SK-N-SH treated with all-trans-retinoic acid at 6 μM for 48 hours (cell line): ENCODE results near the gene HSD11B2.

ENCODE experiments used
- ATAC-seq: fragments of 200-7000 bp; cut with Tn5 transposase; 3 replicates; pipeline ENCODE4 v1.9.1; 2020; ENCODE audit warnings: mild to moderate bottlenecking, moderate library complexity
- ARNTL ChIP-seq: fragments of 450-650 bp; formaldehyde crosslinking; IDR thresholded peaks from 2 replicates; pipeline ENCODE4 v1.5.0; 2020; ENCODE audit warnings: low read depth, mild to moderate bottlenecking, moderate library complexity, borderline replicate concordance
- BACH2 ChIP-seq: fragments of 250-450 bp; sonication (Bioruptor Pico); IDR thresholded peaks from 2 replicates; pipeline ENCODE4 v1.9.0; 2021; ENCODE audit warnings: mild to moderate bottlenecking, borderline replicate concordance
- CSDC2 ChIP-seq: fragments of 250-450 bp; sonication (Bioruptor Pico); IDR thresholded peaks from 2 replicates; pipeline ENCODE4 v1.5.0; 2020; ENCODE audit warnings: mild to moderate bottlenecking, moderate library complexity
- ESRRG ChIP-seq: fragments of 250-450 bp; sonication (Bioruptor Pico); IDR thresholded peaks from 2 replicates; pipeline ENCODE4 v1.6.1; 2021; ENCODE audit warnings: mild to moderate bottlenecking
- GLIS3 ChIP-seq: fragments of 250-450 bp; sonication (Bioruptor Pico); IDR thresholded peaks from 2 replicates; pipeline ENCODE4 v1.5.0; 2020; ENCODE audit warnings: mild to moderate bottlenecking, moderate library complexity
- ISL1 ChIP-seq: fragments of 250-450 bp; sonication (Bioruptor Pico); IDR thresholded peaks from 2 replicates; pipeline ENCODE4 v2.1.2; 2022; ENCODE audit warnings: mild to moderate bottlenecking, moderate library complexity
- OSR1 ChIP-seq: fragments of 250-450 bp; sonication (Bioruptor Pico); IDR thresholded peaks from 2 replicates; pipeline ENCODE4 v1.8.0; 2022; ENCODE audit warnings: moderate library complexity, mild to moderate bottlenecking, inconsistent platforms
- PPARA ChIP-seq: fragments of 250-450 bp; sonication (Bioruptor Pico); IDR thresholded peaks from 2 replicates; pipeline ENCODE4 v1.5.0; 2020; ENCODE audit warnings: mild to moderate bottlenecking, borderline replicate concordance
- RARB ChIP-seq: fragments of 250-450 bp; sonication (Bioruptor Pico); IDR thresholded peaks from 2 replicates; pipeline ENCODE4 v1.8.0; 2021; ENCODE audit warnings: mild to moderate bottlenecking, moderate library complexity
- SNAI2 ChIP-seq: fragments of 250-450 bp; sonication (Bioruptor Pico); IDR thresholded peaks from 2 replicates; pipeline ENCODE4 v1.5.0; 2020; ENCODE audit warnings: mild to moderate bottlenecking, moderate library complexity
- TCF4 ChIP-seq: fragments of 250-450 bp; sonication (Bioruptor Pico); IDR thresholded peaks from 2 replicates; pipeline ENCODE4 v1.8.0; 2021; ENCODE audit warnings: mild to moderate bottlenecking, moderate library complexity, borderline replicate concordance
- TOX ChIP-seq: fragments of 250-450 bp; sonication (Bioruptor Pico); IDR thresholded peaks from 2 replicates; pipeline ENCODE4 v1.8.0; 2021; ENCODE audit warnings: mild to moderate bottlenecking, moderate library complexity, borderline replicate concordance
- ZC3H10 ChIP-seq: fragments of 250-450 bp; sonication (Bioruptor Pico); IDR thresholded peaks from 2 replicates; pipeline ENCODE4 v1.5.1; 2021; ENCODE audit warnings: mild to moderate bottlenecking, moderate library complexity
- ZFP3 ChIP-seq: fragments of 250-450 bp; sonication (Bioruptor Pico); IDR thresholded peaks from 2 replicates; pipeline ENCODE4 v1.5.0; 2020; ENCODE audit warnings: mild to moderate bottlenecking, moderate library complexity
- ZFP30 ChIP-seq: fragments of 450-650 bp; formaldehyde crosslinking; IDR thresholded peaks from 2 replicates; pipeline ENCODE4 v1.5.0; 2022; ENCODE audit warnings: mild to moderate bottlenecking, moderate library complexity
- ZNF565 ChIP-seq: fragments of 450-650 bp; formaldehyde crosslinking; conservative IDR thresholded peaks from 2 replicates; pipeline ENCODE4 v1.5.0; 2020; ENCODE audit warnings: low read depth, mild to moderate bottlenecking, moderate library complexity
- ZNF70 ChIP-seq: fragments of 450-650 bp; formaldehyde crosslinking; IDR thresholded peaks from 2 replicates; pipeline ENCODE4 v1.5.0; 2020; ENCODE audit warnings: mild to moderate bottlenecking, moderate library complexity
- TF ChIP-seq, protein P1 (sequence below): fragments of 250-450 bp; sonication (Bioruptor Pico); IDR thresholded peaks from 2 replicates; pipeline ENCODE4 v1.8.0; 2020; ENCODE audit warnings: mild to moderate bottlenecking, moderate library complexity, borderline replicate concordance
- TF ChIP-seq, protein P2 (sequence below): fragments of 250-450 bp; sonication (Bioruptor Pico); IDR thresholded peaks from 2 replicates; pipeline ENCODE4 v1.5.1; 2020; ENCODE audit warnings: low read depth, mild to moderate bottlenecking, moderate library complexity
- TF ChIP-seq, protein P3 (sequence below): fragments of 250-450 bp; sonication (Bioruptor Pico); IDR thresholded peaks from 2 replicates; pipeline ENCODE4 v1.8.0; 2021; ENCODE audit warnings: low read depth, mild to moderate bottlenecking, moderate library complexity, borderline replicate concordance
- TF ChIP-seq, protein P4 (sequence below): fragments of 250-450 bp; sonication (Bioruptor Pico); IDR thresholded peaks from 2 replicates; pipeline ENCODE4 v1.5.0; 2020; ENCODE audit warnings: mild to moderate bottlenecking, moderate library complexity
- TF ChIP-seq, protein P5 (sequence below): fragments of 250-450 bp; sonication (Bioruptor Pico); IDR thresholded peaks from 2 replicates; pipeline ENCODE4 v1.5.1; 2021; ENCODE audit warnings: mild to moderate bottlenecking, moderate library complexity

Gene HSD11B2

DNA sequence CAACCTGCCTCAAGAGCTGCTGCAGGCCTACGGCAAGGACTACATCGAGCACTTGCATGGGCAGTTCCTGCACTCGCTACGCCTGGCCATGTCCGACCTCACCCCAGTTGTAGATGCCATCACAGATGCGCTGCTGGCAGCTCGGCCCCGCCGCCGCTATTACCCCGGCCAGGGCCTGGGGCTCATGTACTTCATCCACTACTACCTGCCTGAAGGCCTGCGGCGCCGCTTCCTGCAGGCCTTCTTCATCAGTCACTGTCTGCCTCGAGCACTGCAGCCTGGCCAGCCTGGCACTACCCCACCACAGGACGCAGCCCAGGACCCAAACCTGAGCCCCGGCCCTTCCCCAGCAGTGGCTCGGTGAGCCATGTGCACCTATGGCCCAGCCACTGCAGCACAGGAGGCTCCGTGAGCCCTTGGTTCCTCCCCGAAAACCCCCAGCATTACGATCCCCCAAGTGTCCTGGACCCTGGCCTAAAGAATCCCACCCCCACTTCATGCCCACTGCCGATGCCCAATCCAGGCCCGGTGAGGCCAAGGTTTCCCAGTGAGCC lies 5.8 kb downstream of the HSD11B2 start:
- ATAC-seq, result no peak
- no peak for TF ChIP-seq RARB
- TF ChIP-seq CSDC2 (CRISPR knock-in tag), result no peak
- TF ChIP-seq, all 23 proteins: peak for 0

DNA sequence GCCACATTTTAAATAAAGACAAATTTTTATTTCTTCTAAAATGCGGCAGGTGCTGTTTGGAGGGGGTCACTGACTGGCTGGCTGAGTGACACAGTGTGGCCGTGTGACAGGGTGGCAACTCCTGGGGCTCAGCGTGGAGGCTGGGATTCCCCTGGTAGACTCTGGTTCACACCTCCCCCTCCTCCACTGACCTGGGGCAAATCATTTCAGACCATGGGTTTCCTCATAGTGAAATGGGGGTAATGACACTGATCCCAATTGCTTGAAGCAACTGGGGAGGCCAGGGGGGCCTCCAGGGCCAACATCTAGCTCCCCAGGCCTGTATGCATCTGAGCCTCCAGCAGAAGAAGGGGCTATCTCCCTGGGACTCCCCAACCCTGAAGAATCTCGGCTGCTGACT lies 6.6 kb downstream of the HSD11B2 start:
- ATAC-seq, result no peak

DNA sequence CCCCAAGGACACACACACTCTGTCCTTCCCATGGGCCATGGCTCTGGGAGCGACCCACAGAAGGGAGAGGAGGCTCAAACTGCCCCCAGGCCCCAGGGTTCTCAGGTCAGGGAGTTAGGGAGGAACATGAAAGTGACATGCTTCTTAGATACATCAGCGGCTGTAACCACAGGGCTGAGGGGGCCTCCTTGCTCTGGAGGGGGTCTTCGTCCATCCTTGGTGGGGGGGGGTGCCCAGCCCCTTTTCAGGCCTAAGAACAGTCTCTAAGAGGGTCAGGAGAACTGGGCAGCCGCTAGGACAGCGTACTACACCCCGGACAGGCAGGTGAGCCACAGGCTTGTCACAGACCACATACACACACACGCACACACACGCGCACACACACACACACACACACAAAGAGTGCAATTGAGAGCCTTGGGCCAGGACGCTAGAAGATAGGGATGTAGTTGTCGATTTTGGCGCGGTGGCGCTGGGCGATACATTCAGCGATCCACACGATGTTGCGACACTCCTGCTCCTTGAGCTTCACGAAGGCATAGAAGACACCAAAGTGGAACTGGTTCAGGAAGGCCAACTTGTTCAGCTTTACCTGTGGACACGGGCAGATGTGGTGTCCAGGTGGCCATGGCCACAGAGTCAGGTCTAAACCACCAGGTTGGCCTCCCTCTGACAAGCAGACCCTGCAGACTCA lies 7.3 kb downstream of the HSD11B2 start:
- no peak for ATAC-seq
- TF ChIP-seq ZNF565 (CRISPR knock-in tag), result no peak
- no peak for TF ChIP-seq BACH2 (CRISPR knock-in tag)
- no peak for TF ChIP-seq ESRRG (CRISPR knock-in tag)
- TF ChIP-seq PPARA (CRISPR knock-in tag), result no peak
- no peak for TF ChIP-seq ZFP30 (CRISPR knock-in tag)
- no peak for TF ChIP-seq TOX (CRISPR knock-in tag)
- TF ChIP-seq SNAI2 (CRISPR knock-in tag), result no peak
- TF ChIP-seq, protein P1, sequence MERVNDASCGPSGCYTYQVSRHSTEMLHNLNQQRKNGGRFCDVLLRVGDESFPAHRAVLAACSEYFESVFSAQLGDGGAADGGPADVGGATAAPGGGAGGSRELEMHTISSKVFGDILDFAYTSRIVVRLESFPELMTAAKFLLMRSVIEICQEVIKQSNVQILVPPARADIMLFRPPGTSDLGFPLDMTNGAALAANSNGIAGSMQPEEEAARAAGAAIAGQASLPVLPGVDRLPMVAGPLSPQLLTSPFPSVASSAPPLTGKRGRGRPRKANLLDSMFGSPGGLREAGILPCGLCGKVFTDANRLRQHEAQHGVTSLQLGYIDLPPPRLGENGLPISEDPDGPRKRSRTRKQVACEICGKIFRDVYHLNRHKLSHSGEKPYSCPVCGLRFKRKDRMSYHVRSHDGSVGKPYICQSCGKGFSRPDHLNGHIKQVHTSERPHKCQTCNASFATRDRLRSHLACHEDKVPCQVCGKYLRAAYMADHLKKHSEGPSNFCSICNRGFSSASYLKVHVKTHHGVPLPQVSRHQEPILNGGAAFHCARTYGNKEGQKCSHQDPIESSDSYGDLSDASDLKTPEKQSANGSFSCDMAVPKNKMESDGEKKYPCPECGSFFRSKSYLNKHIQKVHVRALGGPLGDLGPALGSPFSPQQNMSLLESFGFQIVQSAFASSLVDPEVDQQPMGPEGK (CRISPR knock-in tag), result no peak
- no peak for TF ChIP-seq ISL1
- TF ChIP-seq, protein P2, sequence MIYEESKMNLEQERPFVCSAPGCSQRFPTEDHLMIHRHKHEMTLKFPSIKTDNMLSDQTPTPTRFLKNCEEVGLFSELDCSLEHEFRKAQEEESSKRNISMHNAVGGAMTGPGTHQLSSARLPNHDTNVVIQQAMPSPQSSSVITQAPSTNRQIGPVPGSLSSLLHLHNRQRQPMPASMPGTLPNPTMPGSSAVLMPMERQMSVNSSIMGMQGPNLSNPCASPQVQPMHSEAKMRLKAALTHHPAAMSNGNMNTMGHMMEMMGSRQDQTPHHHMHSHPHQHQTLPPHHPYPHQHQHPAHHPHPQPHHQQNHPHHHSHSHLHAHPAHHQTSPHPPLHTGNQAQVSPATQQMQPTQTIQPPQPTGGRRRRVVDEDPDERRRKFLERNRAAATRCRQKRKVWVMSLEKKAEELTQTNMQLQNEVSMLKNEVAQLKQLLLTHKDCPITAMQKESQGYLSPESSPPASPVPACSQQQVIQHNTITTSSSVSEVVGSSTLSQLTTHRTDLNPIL (CRISPR knock-in tag), result no peak
- TF ChIP-seq, protein P3, sequence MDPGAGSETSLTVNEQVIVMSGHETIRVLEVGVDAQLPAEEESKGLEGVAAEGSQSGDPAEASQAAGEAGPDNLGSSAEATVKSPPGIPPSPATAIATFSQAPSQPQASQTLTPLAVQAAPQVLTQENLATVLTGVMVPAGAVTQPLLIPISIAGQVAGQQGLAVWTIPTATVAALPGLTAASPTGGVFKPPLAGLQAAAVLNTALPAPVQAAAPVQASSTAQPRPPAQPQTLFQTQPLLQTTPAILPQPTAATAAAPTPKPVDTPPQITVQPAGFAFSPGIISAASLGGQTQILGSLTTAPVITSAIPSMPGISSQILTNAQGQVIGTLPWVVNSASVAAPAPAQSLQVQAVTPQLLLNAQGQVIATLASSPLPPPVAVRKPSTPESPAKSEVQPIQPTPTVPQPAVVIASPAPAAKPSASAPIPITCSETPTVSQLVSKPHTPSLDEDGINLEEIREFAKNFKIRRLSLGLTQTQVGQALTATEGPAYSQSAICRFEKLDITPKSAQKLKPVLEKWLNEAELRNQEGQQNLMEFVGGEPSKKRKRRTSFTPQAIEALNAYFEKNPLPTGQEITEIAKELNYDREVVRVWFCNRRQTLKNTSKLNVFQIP (CRISPR knock-in tag), result no peak
- no peak for TF ChIP-seq CSDC2 (CRISPR knock-in tag)
- TF ChIP-seq ZC3H10 (CRISPR knock-in tag), result no peak
- TF ChIP-seq OSR1, result no peak
- no peak for TF ChIP-seq GLIS3 (CRISPR knock-in tag)
- TF ChIP-seq, all 23 proteins: peak for 0

More for the DNA sequence above, 6.6 kb downstream of the HSD11B2 start:
- no peak for TF ChIP-seq ISL1
- TF ChIP-seq TOX (CRISPR knock-in tag), result no peak
- no peak for TF ChIP-seq OSR1
- TF ChIP-seq, protein P1 (CRISPR knock-in tag), result no peak
- no peak for TF ChIP-seq ZC3H10 (CRISPR knock-in tag)
- TF ChIP-seq, protein P4, sequence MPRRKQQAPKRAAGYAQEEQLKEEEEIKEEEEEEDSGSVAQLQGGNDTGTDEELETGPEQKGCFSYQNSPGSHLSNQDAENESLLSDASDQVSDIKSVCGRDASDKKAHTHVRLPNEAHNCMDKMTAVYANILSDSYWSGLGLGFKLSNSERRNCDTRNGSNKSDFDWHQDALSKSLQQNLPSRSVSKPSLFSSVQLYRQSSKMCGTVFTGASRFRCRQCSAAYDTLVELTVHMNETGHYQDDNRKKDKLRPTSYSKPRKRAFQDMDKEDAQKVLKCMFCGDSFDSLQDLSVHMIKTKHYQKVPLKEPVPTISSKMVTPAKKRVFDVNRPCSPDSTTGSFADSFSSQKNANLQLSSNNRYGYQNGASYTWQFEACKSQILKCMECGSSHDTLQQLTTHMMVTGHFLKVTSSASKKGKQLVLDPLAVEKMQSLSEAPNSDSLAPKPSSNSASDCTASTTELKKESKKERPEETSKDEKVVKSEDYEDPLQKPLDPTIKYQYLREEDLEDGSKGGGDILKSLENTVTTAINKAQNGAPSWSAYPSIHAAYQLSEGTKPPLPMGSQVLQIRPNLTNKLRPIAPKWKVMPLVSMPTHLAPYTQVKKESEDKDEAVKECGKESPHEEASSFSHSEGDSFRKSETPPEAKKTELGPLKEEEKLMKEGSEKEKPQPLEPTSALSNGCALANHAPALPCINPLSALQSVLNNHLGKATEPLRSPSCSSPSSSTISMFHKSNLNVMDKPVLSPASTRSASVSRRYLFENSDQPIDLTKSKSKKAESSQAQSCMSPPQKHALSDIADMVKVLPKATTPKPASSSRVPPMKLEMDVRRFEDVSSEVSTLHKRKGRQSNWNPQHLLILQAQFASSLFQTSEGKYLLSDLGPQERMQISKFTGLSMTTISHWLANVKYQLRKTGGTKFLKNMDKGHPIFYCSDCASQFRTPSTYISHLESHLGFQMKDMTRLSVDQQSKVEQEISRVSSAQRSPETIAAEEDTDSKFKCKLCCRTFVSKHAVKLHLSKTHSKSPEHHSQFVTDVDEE (CRISPR knock-in tag), result no peak
- TF ChIP-seq TCF4, result no peak
- TF ChIP-seq, protein P5, sequence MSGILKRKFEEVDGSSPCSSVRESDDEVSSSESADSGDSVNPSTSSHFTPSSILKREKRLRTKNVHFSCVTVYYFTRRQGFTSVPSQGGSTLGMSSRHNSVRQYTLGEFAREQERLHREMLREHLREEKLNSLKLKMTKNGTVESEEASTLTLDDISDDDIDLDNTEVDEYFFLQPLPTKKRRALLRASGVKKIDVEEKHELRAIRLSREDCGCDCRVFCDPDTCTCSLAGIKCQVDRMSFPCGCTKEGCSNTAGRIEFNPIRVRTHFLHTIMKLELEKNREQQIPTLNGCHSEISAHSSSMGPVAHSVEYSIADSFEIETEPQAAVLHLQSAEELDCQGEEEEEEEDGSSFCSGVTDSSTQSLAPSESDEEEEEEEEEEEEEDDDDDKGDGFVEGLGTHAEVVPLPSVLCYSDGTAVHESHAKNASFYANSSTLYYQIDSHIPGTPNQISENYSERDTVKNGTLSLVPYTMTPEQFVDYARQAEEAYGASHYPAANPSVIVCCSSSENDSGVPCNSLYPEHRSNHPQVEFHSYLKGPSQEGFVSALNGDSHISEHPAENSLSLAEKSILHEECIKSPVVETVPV, result no peak
- no peak for TF ChIP-seq GLIS3 (CRISPR knock-in tag)
- no peak for TF ChIP-seq ZFP3 (CRISPR knock-in tag)
- TF ChIP-seq ESRRG (CRISPR knock-in tag), result no peak
- no peak for TF ChIP-seq SNAI2 (CRISPR knock-in tag)
- no peak for TF ChIP-seq ZFP30 (CRISPR knock-in tag)
- no peak for TF ChIP-seq ZNF70 (CRISPR knock-in tag)
- TF ChIP-seq PPARA (CRISPR knock-in tag), result no peak
- no peak for TF ChIP-seq RARB
- no peak for TF ChIP-seq ARNTL
